ENCODE measurements around the gene RCAN2.
A peak's percentile ranks its signal among the peaks of the same experiment; 100 is the strongest.

RCAN2 gene

DNA sequence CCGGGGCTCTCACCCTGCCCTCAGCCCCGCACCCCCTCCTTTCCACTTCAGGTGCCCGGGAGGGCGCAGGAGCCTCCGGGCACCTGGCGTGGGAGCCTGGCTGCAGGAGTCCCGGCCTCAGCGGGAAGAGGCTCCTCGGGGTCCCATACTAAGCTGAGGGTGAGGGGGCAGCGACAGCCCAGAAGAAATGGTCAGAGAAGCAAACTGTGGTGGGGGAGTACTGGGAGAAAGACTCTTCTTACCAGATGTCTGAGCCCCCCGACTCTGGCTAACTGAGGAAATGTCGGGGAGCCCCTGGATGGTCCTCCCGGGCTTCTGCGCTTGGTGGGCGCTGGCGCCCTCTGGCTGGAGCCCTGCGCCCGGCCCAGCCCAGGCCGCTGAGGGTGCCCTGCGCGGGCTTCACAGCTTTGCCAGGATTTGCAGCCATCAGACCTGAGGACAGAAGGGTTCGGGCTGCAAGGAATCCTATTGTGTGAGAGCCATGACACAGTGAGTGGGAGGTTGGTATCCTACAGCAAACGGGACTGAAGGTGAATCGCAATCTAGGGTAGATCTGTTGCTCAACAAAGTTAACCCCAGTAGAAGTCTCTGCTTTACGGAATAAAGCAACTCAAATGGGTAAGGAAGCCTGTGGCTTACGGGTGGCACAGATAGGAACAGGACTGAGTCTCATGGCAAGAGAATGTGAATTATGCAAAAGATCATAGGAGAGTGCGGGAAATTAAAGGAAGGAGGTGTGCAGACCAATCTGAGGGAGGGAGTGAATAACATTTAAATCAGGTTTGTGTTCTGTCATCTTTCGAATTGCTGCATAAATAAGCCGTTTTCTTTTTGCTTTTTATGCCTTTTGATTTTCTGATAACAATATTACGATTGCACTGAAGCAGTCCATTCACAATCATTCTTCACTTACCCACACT is 639 bp upstream of the RCAN2 start:
- DNase-seq (ENCODE audit: low spot score), result peak; percentile 48

- peak; percentile 52 for DNase-seq (ENCODE audit: low spot score)
These were observed 636 bp downstream of the RCAN2 start for GRCh38 chr6:46490425-46491200.

GRCh38 chr6:46486181-46486580 is 5.1 kb downstream of the RCAN2 start:
- no peak for DNase-seq (ENCODE audit: low spot score)

- DNase-seq (ENCODE audit: low spot score), result no peak
These were observed 7.0 kb downstream of the RCAN2 start for GRCh38 chr6:46484081-46484820.

DNA sequence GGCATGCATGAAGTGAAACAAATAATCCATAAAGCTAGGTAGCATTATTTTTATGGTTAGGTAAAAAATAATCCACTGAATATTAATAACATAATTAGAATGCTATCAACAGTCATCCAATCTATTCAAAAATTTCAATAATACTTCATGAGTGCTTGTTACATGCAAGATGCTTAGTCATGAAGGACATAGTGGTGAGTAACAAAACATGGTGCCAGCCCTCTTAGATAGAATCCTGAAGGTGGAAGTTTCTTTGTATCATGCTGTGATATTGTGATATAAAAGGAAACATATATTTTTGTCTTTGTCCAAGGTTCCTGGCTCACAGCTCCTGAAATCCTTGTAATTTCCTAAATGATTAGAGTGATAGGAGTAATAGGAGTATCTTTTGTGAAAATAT is 14.9 kb downstream of the RCAN2 start:
- DNase-seq (ENCODE audit: low spot score), result peak; percentile 21

DNA sequence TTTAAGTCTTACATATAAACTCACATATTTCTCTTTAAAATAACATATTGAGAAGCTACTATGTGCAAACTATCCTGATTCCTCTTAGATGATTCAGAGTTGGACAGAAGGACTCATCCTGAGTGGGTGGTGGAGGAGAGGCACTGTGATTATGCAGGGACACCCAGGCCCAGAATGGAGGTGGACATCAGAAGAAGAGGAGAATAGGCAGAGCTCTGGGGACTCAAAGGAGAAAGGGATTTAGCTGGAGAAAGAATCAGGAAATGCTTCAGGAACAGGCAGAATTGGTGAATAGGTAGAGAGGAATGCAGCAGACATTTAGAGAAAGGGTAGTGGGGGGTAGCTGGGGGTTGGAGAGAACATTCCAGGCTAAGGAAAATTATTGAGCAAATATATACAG is 17.4 kb downstream of the RCAN2 start:
- no peak for DNase-seq (ENCODE audit: low spot score)

DNA sequence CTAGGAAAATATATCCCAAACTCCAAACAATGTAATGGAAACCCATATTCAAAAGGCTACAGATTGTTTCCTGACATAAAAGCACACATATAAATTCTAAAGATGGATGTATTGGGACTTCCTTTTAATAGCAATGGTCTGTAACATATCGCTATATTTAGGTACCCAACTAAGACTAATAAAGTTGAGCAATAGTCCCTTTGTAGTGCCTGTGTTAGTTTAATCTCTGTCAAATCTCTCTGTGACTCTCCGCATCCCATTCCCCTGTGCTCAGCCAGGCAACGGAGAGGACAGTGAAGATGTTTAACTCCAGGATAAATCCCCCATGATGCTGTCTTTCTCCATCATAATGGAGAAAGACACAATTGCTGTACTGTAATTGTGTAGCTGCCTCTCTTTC is 19.0 kb downstream of the RCAN2 start:
- DNase-seq (ENCODE audit: low spot score), result no peak

DNA sequence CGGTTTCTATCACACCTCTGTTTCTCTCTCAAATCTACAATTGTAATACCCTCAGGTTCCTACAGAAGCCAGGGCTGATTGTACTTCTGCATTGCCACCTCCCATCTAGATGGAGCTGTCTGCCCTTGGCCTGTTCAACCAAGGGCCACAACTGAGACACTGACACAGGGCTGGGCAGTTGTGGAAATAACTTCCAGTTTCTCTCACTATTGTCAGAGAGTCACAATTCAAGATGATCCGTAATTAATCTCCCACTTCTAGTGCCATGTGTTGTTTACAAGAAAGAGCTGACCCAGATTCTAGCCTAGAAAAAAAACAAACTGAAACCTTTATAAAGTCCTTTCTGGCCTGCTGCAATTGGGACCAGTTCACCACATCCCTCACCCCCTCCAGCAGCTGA is 22.2 kb downstream of the RCAN2 start:
- DNase-seq (ENCODE audit: low spot score), result no peak

DNA sequence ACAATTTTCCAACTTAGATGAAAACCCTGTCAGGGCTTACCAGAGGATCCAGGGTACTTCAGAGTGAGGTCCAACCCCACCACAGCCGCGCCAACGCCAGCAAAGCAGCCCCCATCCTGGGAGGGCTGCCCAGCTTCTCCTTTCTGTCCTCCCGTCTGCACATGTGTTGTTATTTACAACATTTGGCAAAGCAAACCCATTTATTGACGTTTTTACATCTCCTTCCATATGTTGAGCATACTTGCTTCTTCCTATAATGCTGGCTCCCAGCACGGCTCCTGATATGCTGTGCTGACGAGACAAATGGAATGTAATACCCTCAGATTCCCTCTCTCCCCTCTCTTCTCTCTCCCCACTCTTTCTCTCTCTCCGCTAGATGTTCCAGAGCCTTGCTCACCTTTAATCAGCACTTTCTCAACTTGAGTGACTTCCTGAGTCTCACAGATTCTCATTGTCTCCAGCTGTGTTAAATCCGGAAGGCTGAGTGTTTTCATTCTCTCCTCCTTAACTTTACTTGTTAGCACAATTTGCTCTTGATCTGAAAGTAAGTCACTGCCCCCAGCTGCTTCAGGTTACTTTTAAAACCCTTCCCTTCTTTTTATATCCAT is 22.7 kb downstream of the RCAN2 start:
- no peak for DNase-seq (ENCODE audit: low spot score)

GRCh38 chr6:46466570-46466969 is 24.7 kb downstream of the RCAN2 start:
- DNase-seq (ENCODE audit: low spot score), result no peak

DNA sequence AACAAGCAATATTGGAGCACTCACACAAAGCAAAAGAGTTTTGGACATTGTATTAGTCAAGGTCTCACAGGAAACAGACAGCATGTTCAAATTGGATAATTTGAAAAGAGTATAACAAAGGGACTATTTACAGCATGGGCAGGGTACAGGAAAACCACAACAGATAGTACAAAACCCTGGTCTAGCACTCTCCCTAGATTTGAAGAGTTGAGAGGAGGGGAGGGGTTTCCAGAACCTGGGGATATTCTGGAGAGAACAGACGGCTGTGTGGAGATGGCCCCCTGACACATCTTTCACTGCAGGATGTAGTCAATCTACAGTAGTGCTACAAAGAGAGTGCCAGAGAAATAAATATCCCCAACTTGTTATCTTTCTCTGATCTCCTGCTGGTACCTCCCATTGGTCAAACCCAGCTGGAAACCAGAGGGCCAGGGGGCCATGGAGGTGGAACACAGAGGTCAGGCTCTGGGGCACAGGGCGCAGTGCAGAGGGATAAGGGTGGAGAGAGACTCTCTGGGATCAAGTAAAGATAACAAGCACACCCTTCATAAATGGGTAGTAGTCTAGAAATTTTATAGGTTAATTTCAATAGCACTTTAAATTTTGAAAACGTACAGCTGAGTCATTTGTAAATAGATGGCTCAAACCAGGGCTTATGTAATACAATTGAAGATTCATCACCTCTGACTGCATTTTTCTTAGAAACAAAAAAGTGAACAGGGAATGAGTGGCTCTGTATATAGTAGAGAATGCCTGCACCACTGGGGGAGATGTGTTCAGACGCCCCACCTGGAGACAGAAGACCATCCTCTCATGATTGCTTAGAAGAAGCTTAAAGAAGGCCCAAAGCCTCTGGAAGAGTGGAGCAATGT is 25.7 kb downstream of the RCAN2 start:
- DNase-seq (ENCODE audit: low spot score), result no peak

DNA sequence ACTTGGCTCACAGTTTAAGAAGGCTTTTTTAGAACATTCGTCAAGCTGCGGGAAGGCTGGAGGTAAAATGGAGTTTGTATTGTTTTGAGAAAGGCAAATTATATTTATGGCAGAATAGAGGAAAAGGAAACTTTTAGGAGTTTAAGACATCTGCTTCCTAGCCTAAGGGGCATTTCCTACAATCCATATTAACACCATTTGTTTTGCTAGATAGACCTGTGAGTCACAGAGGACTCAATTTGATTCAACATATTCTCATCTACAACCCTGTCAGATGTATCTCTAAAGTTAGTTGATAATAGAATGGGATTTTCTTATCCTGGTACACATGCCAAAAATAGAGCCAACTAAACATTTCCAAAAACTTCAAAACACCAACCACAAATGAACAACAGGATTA is 35.0 kb downstream of the RCAN2 start:
- no peak for DNase-seq (ENCODE audit: low spot score)

DNA sequence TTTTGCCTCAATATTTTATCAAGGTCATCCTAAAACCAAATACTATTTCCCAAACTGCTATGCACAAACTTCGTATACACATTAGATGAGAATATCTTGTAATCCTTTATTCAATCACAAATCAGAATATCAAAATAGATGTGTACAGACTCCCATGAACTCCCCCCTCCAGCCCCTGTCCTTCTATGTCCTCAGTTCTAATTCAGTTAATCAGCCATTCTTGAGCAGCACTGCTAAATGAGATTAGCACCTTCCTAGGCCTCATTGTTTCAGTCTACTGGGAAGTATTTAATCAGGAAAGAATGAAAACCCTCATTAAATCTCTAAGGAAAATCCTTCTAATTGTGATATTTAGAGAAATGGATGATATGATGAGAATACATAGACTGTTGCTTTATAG is 36.6 kb downstream of the RCAN2 start:
- no peak for DNase-seq (ENCODE audit: low spot score)

- DNase-seq (ENCODE audit: low spot score), result no peak
These were observed 37.4 kb downstream of the RCAN2 start for GRCh38 chr6:46453741-46454316.

- peak; percentile 40 for DNase-seq (ENCODE audit: low spot score)
These were observed 38.0 kb downstream of the RCAN2 start for GRCh38 chr6:46453216-46453615.

GRCh38 chr6:46452312-46452917 is 38.8 kb downstream of the RCAN2 start:
- DNase-seq (ENCODE audit: low spot score), result no peak

GRCh38 chr6:46451343-46451742 is 39.9 kb downstream of the RCAN2 start:
- DNase-seq (ENCODE audit: low spot score), result no peak

DNA sequence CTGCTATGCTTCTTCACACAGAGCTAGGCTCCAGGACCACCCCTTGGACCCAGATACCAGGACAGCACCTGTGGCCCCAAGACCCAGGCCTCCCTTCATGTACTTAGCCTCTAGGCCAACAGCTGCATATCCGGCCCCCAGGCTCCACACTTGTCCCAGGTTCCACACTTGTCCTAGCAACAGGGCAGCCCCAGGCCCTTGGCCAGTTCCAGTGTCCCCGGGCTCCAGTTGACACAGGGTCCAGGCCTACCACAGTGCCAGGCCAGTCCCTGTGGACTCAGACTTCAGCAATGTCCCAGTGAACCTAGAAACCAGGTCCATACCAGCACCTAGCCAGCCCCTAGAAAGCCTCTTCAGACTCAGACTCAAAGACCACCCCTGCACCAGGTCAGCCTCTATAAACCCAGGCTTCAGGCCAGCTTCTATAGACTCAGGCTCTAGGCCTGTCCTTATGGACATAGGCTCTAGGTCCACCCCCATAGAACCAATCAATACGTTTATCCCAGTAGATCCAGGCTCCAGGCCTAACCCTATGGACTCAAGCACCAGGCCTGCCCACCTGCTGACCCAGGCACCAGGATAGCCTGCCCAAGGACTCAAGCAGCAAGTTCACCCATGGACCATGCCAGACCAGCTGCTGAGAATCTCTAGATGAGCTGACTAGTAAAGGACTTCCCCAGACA is 46.3 kb downstream of the RCAN2 start:
- no peak for DNase-seq (ENCODE audit: low spot score)

- DNase-seq (ENCODE audit: low spot score), result no peak
These were observed 47.6 kb downstream of the RCAN2 start for GRCh38 chr6:46443623-46444022.

- no peak for DNase-seq (ENCODE audit: low spot score)
These were observed 50.6 kb downstream of the RCAN2 start for GRCh38 chr6:46440641-46441040.
